DND-41 (cell line): ENCODE measurements around the gene AP2M1.

Experiments
- ATAC-seq: fragments of 200-7000 bp; cut with Tn5 transposase; 3 replicates; pipeline ENCODE4 v1.9.1; 2021; ENCODE audit warnings: low read depth; ENCODE audit not compliant: insufficient read depth
- DNase-seq: peaks from one replicate; pipeline ENCODE4 v3.0.0-alpha.2; 2020
- H2AFZ ChIP-seq: 2 replicates; pipeline ENCODE4 v1.6.0; 2012; ENCODE audit warnings: low read depth, low read length
- H3K27ac ChIP-seq: 2 replicates; pipeline ENCODE4 v1.5.1; 2012; ENCODE audit warnings: low read length, inconsistent platforms
- H3K27me3 ChIP-seq: fragments of 200-600 bp; sonication (generic); 2 replicates; pipeline ENCODE4 v1.6.0; 2012; ENCODE audit warnings: low read length, mild to moderate bottlenecking, inconsistent platforms; ENCODE audit not compliant: insufficient read depth, poor library complexity
- H3K36me3 ChIP-seq: 2 replicates; pipeline ENCODE4 v1.5.1; 2012; ENCODE audit warnings: low read length, inconsistent platforms; ENCODE audit not compliant: insufficient read depth
- H3K4me1 ChIP-seq: 2 replicates; pipeline ENCODE4 v1.5.1; 2012; ENCODE audit warnings: mild to moderate bottlenecking, low read length; ENCODE audit not compliant: insufficient read depth
- H3K4me2 ChIP-seq: 2 replicates; pipeline ENCODE4 v1.6.0; 2012; ENCODE audit warnings: mild to moderate bottlenecking, moderate library complexity, low read length, inconsistent platforms; ENCODE audit not compliant: insufficient read depth
- H3K4me3 ChIP-seq, 2 experiments: fragments of 200-600 bp in 1 of 2; shearing (Covaris generic) in 1 of 2; 2 replicates each; pipeline ENCODE4 v1.5.1; 2012 to 2016; ENCODE audit warnings: inconsistent platforms in 2 of 2, low read length in 2 of 2, mild to moderate bottlenecking in 2 of 2, low read depth in 1 of 2, moderate library complexity in 1 of 2
- H3K79me2 ChIP-seq: 2 replicates; pipeline ENCODE4 v1.6.0; 2012; ENCODE audit warnings: low read length, inconsistent platforms; ENCODE audit not compliant: insufficient read depth
- H3K9ac ChIP-seq: 2 replicates; pipeline ENCODE4 v1.6.0; 2012; ENCODE audit warnings: low read depth, mild to moderate bottlenecking, inconsistent platforms, low read length, moderate library complexity
- H3K9me3 ChIP-seq: 2 replicates; pipeline ENCODE4 v1.5.1; 2012; ENCODE audit warnings: low read length, moderate library complexity, mild to moderate bottlenecking, inconsistent platforms; ENCODE audit not compliant: insufficient read depth, severe bottlenecking
- H4K20me1 ChIP-seq: 2 replicates; pipeline ENCODE4 v1.6.0; 2012; ENCODE audit warnings: low read length; ENCODE audit not compliant: insufficient read depth
- EZH2 ChIP-seq: IDR thresholded peaks from 3 replicates; pipeline ENCODE4 v1.6.1; 2012; ENCODE audit warnings: borderline replicate concordance, low read depth, mild to moderate bottlenecking, moderate library complexity, low read length, inconsistent platforms; ENCODE audit not compliant: severe bottlenecking
- TF ChIP-seq, protein P1 (sequence below): IDR thresholded peaks from 2 replicates; pipeline ENCODE4 v1.5.1; 2012; ENCODE audit warnings: borderline replicate concordance, low read length, moderate library complexity, mild to moderate bottlenecking; ENCODE audit not compliant: poor library complexity, severe bottlenecking; ENCODE audit errors: extremely low read depth

AP2M1 gene

GRCh38 chr3:184228376-184229137 lies 53.9 kb downstream of the AP2M1 start:
- no peak overlapping the region for H3K27ac ChIP-seq
- H3K4me2 ChIP-seq, result peak overlapping the region; percentile 84
- no peaks in the 10 kb centered on the region for H3K79me2 ChIP-seq
- TF ChIP-seq EZH2, result no peak
- TF ChIP-seq, protein P1, sequence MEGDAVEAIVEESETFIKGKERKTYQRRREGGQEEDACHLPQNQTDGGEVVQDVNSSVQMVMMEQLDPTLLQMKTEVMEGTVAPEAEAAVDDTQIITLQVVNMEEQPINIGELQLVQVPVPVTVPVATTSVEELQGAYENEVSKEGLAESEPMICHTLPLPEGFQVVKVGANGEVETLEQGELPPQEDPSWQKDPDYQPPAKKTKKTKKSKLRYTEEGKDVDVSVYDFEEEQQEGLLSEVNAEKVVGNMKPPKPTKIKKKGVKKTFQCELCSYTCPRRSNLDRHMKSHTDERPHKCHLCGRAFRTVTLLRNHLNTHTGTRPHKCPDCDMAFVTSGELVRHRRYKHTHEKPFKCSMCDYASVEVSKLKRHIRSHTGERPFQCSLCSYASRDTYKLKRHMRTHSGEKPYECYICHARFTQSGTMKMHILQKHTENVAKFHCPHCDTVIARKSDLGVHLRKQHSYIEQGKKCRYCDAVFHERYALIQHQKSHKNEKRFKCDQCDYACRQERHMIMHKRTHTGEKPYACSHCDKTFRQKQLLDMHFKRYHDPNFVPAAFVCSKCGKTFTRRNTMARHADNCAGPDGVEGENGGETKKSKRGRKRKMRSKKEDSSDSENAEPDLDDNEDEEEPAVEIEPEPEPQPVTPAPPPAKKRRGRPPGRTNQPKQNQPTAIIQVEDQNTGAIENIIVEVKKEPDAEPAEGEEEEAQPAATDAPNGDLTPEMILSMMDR, result no peak
- DNase-seq, result no peak
- H3K4me1 ChIP-seq, result peaks cover 18% of the 10 kb centered on the region
- peak overlapping the region; percentile 74; the same call in 1 of the 2 replicates for H2AFZ ChIP-seq
- no peaks in the 10 kb centered on the region for H3K9me3 ChIP-seq
- H3K36me3 ChIP-seq, result no peaks in the 10 kb centered on the region
- ATAC-seq, result no peak
- H3K27me3 ChIP-seq, result peaks cover 45% of the 10 kb centered on the region
- H4K20me1 ChIP-seq, result peaks cover 8% of the 10 kb centered on the region; the same call in 1 of the 2 replicates
- no peak overlapping the region; the same call in 1 of the 2 replicates for H3K9ac ChIP-seq
- H3K4me3 ChIP-seq, result peak overlapping the region in 1 of 2 experiments; percentile 57; a peak in 2 of 4 replicates

- ATAC-seq (peak; percentile 97), DNase-seq (peak; percentile 79)
- Histone ChIP-seq H4K20me1 (peaks cover 8% of the 10 kb centered on the region; the same call in 1 of the 2 replicates), H3K27me3 (peaks cover 45% of the 10 kb centered on the region), H3K9ac (peak within 1 kb of the TSS; percentile 41; the same call in 1 of the 2 replicates), H3K27ac (no peak within 1 kb of the TSS), H3K4me2 (peak within 1 kb of the TSS; percentile 84), H3K4me1 (peaks cover 18% of the 10 kb centered on the region), H3K79me2 (no peaks in the 10 kb centered on the region), H2AFZ (peak within 1 kb of the TSS; percentile 74), H3K9me3 (no peaks in the 10 kb centered on the region), H3K36me3 (no peaks in the 10 kb centered on the region), H3K4me3 (peak within 1 kb of the TSS in 1 of 2 experiments; percentile 57; a peak in 3 of 4 replicates)
- TF ChIP-seq, protein P1, result peak; percentile 37
- TF ChIP-seq EZH2, result peak; percentile 72
Measured at GRCh38 chr3:184229394-184230080, 54.9 kb downstream of the AP2M1 start, which contains the start of gene VWA5B2. VWA5B2 (plus strand) TSS chr3:184229585; CDS start chr3:184230529, 944 bp downstream.

- Histone ChIP-seq H3K4me1 (peaks cover 18% of the 10 kb centered on the region), H3K27me3 (peaks cover 44% of the 10 kb centered on the region), H3K79me2 (no peaks in the 10 kb centered on the region), H3K9me3 (no peaks in the 10 kb centered on the region), H2AFZ (no peak overlapping the region), H3K36me3 (no peaks in the 10 kb centered on the region), H3K27ac (no peak overlapping the region), H4K20me1 (peaks cover 8% of the 10 kb centered on the region; the same call in 1 of the 2 replicates), H3K4me3 (peak overlapping the region in 1 of 2 experiments; percentile 57; a peak in 3 of 4 replicates), H3K4me2 (peak overlapping the region; percentile 84), H3K9ac (peak overlapping the region; percentile 41; the same call in 1 of the 2 replicates)
- no peak for TF ChIP-seq EZH2
- TF ChIP-seq, protein P1, result no peak
- ATAC-seq (no peak), DNase-seq (no peak)
Measured at GRCh38 chr3:184230081-184230602, 55.5 kb downstream of the AP2M1 start.
